Nephron progenitor cell (in vitro differentiated cells): ENCODE data around the gene TTLL6.
A peak's percentile ranks its signal among the peaks of the same experiment; 100 is the strongest.

Experiments used
- DNase-seq: peaks from one replicate; pipeline ENCODE4 v3.0.0; 2021
- H3K27ac Mint-ChIP-seq: 2 replicates; pipeline ENCODE4 v1.8.0; 2021; ENCODE audit warnings: mild to moderate bottlenecking, moderate library complexity, mixed read lengths
- H3K27me3 Mint-ChIP-seq: 2 replicates; pipeline ENCODE4 v1.8.0; 2021; ENCODE audit warnings: mild to moderate bottlenecking, low read depth, mixed read lengths; ENCODE audit not compliant: poor library complexity
- H3K36me3 Mint-ChIP-seq: 2 replicates; pipeline ENCODE4 v1.8.0; 2021; ENCODE audit warnings: low read depth, mixed read lengths
- H3K4me1 Mint-ChIP-seq: 2 replicates; pipeline ENCODE4 v1.8.0; 2021; ENCODE audit warnings: mixed read lengths
- H3K4me3 Mint-ChIP-seq: 2 replicates; pipeline ENCODE4 v1.8.0; 2021; ENCODE audit warnings: mild to moderate bottlenecking, moderate library complexity, mixed read lengths
- H3K9me3 Mint-ChIP-seq: 2 replicates; pipeline ENCODE4 v1.8.0; 2021; ENCODE audit warnings: mild to moderate bottlenecking, moderate library complexity, mixed read lengths
- CTCF ChIP-seq: fragments of 200-600 bp; sonication (generic); IDR thresholded peaks from 2 replicates; pipeline ENCODE4 v1.5.0; 2021; ENCODE audit warnings: antibody characterized with exemption

TTLL6 gene

GRCh38 chr17:48728232-48729231, 88.5 kb downstream of the TTLL6 start, which contains the start of gene HOXB13:
TSS of gene HOXB13 (minus strand) at chr17:48728750. CDS start at chr17:48728593, 157 bp downstream.
- no peak for TF ChIP-seq CTCF
- DNase-seq = peak; percentile 74
- Mint-ChIP-seq H3K36me3 (no peaks in the 10 kb centered on the region), H3K9me3 (no peaks in the 10 kb centered on the region), H3K27ac (no peak within 1 kb of the TSS), H3K4me3 (peak within 1 kb of the TSS; percentile 81), H3K27me3 (peaks cover 100% of the 10 kb centered on the region), H3K4me1 (peaks cover 47% of the 10 kb centered on the region)

DNA sequence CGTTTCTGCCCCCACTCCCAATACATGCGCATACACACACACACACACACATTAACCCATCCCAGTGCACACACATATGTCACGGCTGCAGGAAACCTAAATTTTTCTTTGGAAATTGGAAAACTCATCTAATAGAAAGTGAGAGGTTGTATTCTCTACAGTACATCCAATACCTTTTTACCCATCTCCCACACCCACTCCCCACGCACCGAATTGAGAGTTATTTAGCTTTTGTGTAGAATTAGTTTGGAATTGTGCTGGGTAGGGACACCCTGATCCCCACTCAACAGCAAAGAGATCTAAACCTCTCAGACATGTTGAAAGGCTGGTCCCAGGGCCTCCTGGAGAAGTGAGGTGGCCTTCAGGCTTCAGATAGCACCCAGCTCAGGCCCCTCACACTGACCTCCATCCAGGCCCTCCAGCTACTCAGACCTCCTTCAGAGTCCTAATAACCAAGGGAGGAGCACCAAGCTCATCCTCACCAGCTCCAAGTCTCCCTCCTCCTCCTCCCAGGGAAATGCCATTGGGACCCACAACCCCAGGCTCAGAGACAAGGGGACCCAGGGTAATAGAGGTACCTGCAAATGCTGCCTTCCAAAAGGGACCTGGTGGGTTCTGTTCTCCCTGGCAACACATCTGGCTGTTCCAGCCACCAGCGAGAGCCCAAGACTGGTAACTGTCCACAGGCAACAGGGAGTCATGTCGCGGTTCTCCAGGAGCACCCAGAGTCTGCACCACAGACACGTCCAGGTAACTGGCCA, 89.4 kb downstream of the TTLL6 start:
- Mint-ChIP-seq H3K27ac (no peak overlapping the region), H3K9me3 (no peaks in the 10 kb centered on the region), H3K4me1 (peaks cover 49% of the 10 kb centered on the region), H3K4me3 (peak overlapping the region; percentile 81), H3K27me3 (peaks cover 100% of the 10 kb centered on the region), H3K36me3 (no peaks in the 10 kb centered on the region)
- no peak for DNase-seq
- TF ChIP-seq CTCF = no peak

DNA sequence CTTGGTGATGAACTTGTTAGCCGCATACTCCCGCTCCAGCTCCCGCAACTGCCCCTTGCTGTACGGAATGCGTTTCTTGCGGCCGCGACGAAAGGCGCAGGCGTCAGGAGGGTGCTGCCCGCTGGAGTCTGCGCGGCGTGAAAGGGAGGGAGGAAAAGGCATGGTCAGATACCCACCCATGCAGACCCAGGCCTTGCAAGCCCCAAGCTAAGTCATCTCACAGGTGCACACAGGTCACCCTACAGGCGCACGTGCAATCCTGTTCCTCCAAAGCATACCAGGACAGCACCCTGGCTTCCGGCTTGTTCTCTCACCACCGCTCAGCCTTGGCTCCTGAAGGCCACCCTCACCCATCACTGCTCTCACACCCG, 90.1 kb downstream of the TTLL6 start:
- DNase-seq = no peak
- no peak overlapping the region for H3K27ac Mint-ChIP-seq
- H3K27me3 Mint-ChIP-seq = peaks cover 100% of the 10 kb centered on the region
- no peaks in the 10 kb centered on the region for H3K36me3 Mint-ChIP-seq
- TF ChIP-seq CTCF = no peak
- no peak overlapping the region for H3K4me3 Mint-ChIP-seq
- no peaks in the 10 kb centered on the region for H3K9me3 Mint-ChIP-seq
- H3K4me1 Mint-ChIP-seq = peaks cover 49% of the 10 kb centered on the region

DNA sequence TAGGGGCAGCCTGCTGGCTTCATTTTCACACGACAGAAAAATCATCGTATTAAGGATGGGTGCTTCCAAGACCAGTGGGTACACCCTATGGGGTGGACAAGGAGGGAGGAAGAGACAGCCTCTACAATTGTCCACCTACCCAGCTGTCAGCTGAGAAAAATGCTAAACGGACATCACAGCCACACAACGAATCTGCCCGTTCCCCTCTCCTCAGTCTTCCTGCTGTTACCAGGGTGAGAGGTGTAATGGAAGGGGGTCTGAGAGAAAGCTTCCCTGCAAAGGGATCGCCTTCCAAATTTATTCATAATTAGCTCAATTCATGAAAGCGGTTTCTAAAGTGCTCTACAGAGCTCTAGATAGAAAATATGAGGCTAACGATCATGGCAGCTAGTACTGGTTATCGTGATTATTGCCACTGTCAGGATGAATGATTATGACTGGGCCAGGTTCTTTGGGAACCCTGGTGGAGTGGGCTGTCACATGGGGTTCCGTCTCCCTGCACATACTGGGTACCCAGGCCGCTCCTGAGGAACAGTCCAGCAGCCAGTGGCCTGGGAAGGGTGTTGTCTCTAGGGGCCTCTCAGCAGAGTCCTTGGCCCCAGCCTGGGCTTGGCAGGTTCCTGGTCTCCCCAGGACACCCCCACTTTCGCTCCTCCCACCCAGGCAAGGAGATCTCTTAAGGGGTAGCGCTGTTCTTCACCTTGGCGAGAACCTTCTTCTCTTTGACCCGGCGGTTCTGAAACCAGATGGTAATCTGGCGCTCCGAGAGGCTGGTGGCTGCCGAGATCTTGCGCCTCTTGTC, 90.7 kb downstream of the TTLL6 start:
- H3K4me3 Mint-ChIP-seq = no peak overlapping the region
- DNase-seq = no peak
- H3K36me3 Mint-ChIP-seq = no peaks in the 10 kb centered on the region
- no peak overlapping the region for H3K27ac Mint-ChIP-seq
- no peaks in the 10 kb centered on the region for H3K9me3 Mint-ChIP-seq
- peaks cover 100% of the 10 kb centered on the region for H3K27me3 Mint-ChIP-seq
- peaks cover 49% of the 10 kb centered on the region for H3K4me1 Mint-ChIP-seq
- TF ChIP-seq CTCF = no peak

DNA sequence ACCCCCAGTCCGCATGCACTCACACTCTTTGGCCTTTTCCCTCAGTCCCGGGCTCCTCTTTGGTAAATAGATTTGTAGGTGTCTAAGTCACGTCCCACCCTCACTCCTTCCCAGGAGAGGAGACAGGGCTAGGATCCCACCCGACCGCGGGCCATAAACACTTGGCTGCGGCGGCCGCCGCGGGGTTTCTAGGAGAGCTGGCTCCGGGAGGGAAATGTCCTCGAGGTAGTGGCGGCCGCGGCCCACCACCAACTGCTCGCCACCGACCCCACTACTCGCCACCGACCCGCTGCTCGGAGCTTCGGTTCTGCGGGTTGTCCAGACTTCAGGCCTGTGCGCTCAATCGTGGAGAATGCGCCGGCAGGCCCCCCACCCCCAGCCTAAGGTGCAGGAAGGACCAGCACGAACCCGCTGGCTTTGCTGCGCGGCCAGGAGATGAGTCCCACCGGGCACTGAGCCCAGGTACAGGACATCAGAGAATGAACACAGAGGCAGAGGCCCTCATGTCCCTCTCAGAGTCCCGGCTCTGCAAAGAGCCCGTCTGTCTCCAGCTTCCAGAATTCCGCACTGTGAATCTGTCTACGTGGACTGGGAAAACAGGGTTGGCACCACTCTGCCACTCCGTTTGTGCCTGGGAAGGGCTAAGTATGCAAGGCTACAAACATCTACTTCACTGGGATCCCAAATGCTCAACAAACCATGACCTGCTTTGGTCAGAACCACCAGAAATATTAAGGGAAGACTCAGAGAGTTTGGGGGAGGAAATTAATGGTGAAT, 91.6 kb downstream of the TTLL6 start:
- Mint-ChIP-seq H3K9me3 (no peaks in the 10 kb centered on the region), H3K27me3 (peaks cover 100% of the 10 kb centered on the region), H3K27ac (no peak overlapping the region), H3K4me1 (peaks cover 51% of the 10 kb centered on the region), H3K36me3 (no peaks in the 10 kb centered on the region), H3K4me3 (no peak overlapping the region)
- no peak for TF ChIP-seq CTCF
- DNase-seq = peak; percentile 42
